ENCODE results near the gene SLC6A4.

- TF ChIP-seq CTCF (optimal IDR thresholded peaks at IDR 0.05 in 1 of 3, IDR thresholded peaks at IDR 0.05 in 1 of 3, conservative IDR thresholded peaks at IDR 0.05 in 1 of 3; ENCODE audit: extremely low read depth in 1 of 3, insufficient read depth in 2 of 3, low read length in 3 of 3) = no peak
- no peak for TF ChIP-seq EZH2 (IDR thresholded peaks at IDR 0.05; ENCODE audit: low read length)
Observed at GRCh38 chr17:30232015-30232823, 3.3 kb downstream of the SLC6A4 start.

Measured in keratinocyte (primary cell).